ENCODE data around the gene STX3. TPM values are rescaled to one million over a fixed set of nuclear protein-coding genes. Genes with fewer than 3 reads are reported as not detected.

The STX3 gene
- total and polyA plus RNA-seq, 2 of the 8 experiments (the other 6 are each of a cell fraction or from before 2014, with no cell fraction given): 50.5 to 56.1 TPM

- Histone ChIP-seq H3K14ac (ENCODE audit: insufficient read length) (no peak overlapping the region), H3K9me3 (ENCODE audit: insufficient read depth in 2 of 2, low read depth in 1 of 2, low read length in 1 of 2) (no peaks in the 10 kb centered on the region), H3K79me2 (ENCODE audit: control insufficient read depth in 1 of 2, insufficient read depth in 2 of 2, low read length in 2 of 2) (no peaks in the 10 kb centered on the region), H3K23ac (ENCODE audit: insufficient read length) (no peak overlapping the region), H2BK12ac (ENCODE audit: low read depth, low read length) (no peak overlapping the region), H3K4me1 (replicated peaks in 1 of 4; ENCODE audit: control insufficient read depth in 3 of 4, insufficient read depth in 4 of 4, low read length in 3 of 4) (no peaks in the 10 kb centered on the region), H3K4me2 (ENCODE audit: insufficient read depth in 1 of 2, low read depth in 2 of 2, low read length in 2 of 2) (no peak overlapping the region), H2AK5ac (ENCODE audit: low read depth, low read length) (no peak overlapping the region), H2BK15ac (ENCODE audit: low read length) (no peak overlapping the region), H3K9ac (replicated peaks in 1 of 4; ENCODE audit: extremely low read depth in 1 of 4, low read depth in 3 of 4, low read length in 3 of 4) (no peak overlapping the region), H2BK20ac (ENCODE audit: low read length) (no peak overlapping the region), H3K27me3 (replicated peaks in 1 of 4; ENCODE audit: control insufficient read depth in 3 of 4, extremely low read depth in 1 of 4, insufficient read depth in 3 of 4, low read length in 3 of 4) (no peaks in the 10 kb centered on the region), H3K18ac (ENCODE audit: extremely low read depth, low read length) (no peak overlapping the region), H3K27ac (ENCODE audit: low read depth, low read length) (no peak overlapping the region), H4K5ac (ENCODE audit: insufficient read length, low read depth, low read length) (no peak overlapping the region), H3K4ac (replicated peaks; ENCODE audit: insufficient read length, low read depth, low read length) (no peak overlapping the region), H4K20me1 (replicated peaks in 1 of 2; ENCODE audit: control insufficient read depth in 1 of 2, insufficient read depth in 2 of 2, low read length in 2 of 2) (no peaks in the 10 kb centered on the region), H4K91ac (replicated peaks; ENCODE audit: insufficient read length, low read length) (no peak overlapping the region), H3K4me3 (ENCODE audit: extremely low read depth in 1 of 4, insufficient read depth in 2 of 4, low read depth in 3 of 4, low read length in 4 of 4) (no peak overlapping the region), H3K23me2 (ENCODE audit: low read depth, low read length) (no peaks in the 10 kb centered on the region), H2BK120ac (replicated peaks; ENCODE audit: low read depth, low read length) (no peak overlapping the region), H2BK5ac (ENCODE audit: low read depth, low read length) (no peak overlapping the region), H3K79me1 (ENCODE audit: low read depth, low read length) (no peaks in the 10 kb centered on the region), H4K8ac (ENCODE audit: extremely low read depth, insufficient read depth, low read length) (no peak overlapping the region), H3K56ac (replicated peaks; ENCODE audit: insufficient read length, low read depth, low read length) (no peak overlapping the region), H2AFZ (ENCODE audit: low read length) (no peak overlapping the region), H3K36me3 (ENCODE audit: control insufficient read depth in 2 of 4, insufficient read depth in 4 of 4, low read length in 3 of 4) (no peaks in the 10 kb centered on the region)
- ChIA-PET POLR2A (ENCODE audit: partially characterized antibody) (no interaction called here), CTCF (ENCODE audit: partially characterized antibody) (interaction anchor here (0.9 kb wide), 2 partner anchors 33 to 40 kb away, joined by 3 read pairs; no protein-coding TSS in a partner anchor)
- WGBS, 2 experiments (ENCODE audit: extremely low coverage in 1 of 2, insufficient coverage in 1 of 2, insufficient read length in 1 of 2, insufficient replicate concordance in 2 of 2, low coverage in 1 of 2, low lambda C conversion rate in 2 of 2, missing lambda C conversion rate in 1 of 2): 98% methylated on average over 5 of the region's 5 CpGs; no CpG with 5 or more reads in 1 of the 2 experiments
- no peak for FAIRE-seq
- no peak for DNase-seq (ENCODE audit: low read depth in 1 of 2, low spot score in 2 of 2)
- TF ChIP-seq NRF1 (IDR thresholded peaks at IDR 0.05; ENCODE audit: low read depth, low read length) (no peak), ATF3 (IDR thresholded peaks at IDR 0.05; ENCODE audit: insufficient read depth, low read depth, low read length) (no peak)
Observed at GRCh38 chr11:59729834-59730233, 25.3 kb upstream of the STX3 start.

All from H1 (cell line).